Epithelial cell of proximal tubule (primary cell): ENCODE results near the gene IKZF1. TPM values are rescaled to one million over a fixed set of nuclear protein-coding genes. Genes with fewer than 3 reads are reported as not detected.
A peak's percentile ranks its signal among the peaks of the same experiment; 100 is the strongest.

Experiments used
- DNase-seq: peaks from one replicate; pipeline ENCODE4 v3.0.0-alpha.2; 2011; ENCODE audit warnings: low read depth
- H3K4me3 ChIP-seq: 2 replicates; pipeline ENCODE4 v1.5.1; 2011; ENCODE audit warnings: low read depth, mild to moderate bottlenecking, low read length
- CTCF ChIP-seq: conservative IDR thresholded peaks from 2 replicates; pipeline ENCODE4 v1.5.1; 2012; ENCODE audit warnings: low read depth, mild to moderate bottlenecking, low read length
- total RNA-seq: library from RNA; depleted of rRNA; stranded (reverse); fragments of >200 nt; gene quantifications from 2 replicates; pipeline ENCODE4 v1.2.3, GENCODE V29; 2015

IKZF1 gene
- total RNA-seq, 1 donor from 2014 or later = not detected

- no peak overlapping the region for H3K4me3 ChIP-seq
- no peak for DNase-seq
- no peak for TF ChIP-seq CTCF
These were observed 984 bp upstream of the IKZF1 start for GRCh38 chr7:50303335-50304128.

DNA sequence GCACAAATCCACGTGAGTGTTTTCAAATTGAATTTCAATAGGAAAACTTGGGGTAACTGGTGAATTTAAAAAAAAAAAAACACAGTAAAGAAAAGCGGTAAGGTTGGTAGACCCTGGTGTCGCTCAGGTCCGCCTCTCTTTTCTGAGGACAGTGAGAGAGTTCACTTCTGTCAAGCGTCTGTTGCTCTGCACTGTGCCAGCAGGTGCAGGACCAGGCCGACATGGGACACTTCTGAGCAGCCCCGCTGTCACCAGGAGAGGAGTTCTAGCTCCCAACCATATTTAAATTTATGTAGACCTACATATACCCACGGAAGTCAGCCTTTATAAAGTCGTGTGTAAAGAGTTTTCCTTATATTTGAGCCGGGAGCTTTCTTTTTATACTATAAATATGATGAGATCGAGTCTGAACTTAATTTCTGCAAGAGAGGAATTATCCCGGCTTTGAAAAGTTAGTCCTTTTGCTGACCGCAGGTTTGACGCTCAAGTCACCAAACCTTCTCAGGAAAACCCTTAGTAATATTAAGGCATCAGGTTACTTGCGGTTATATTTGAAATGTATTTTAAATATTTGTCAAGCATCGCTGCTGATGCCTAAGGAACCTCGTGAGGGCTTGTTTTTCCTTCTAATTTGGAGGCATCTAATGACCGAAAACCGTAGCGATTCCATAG lies 531 bp downstream of the IKZF1 start:
- no peak for TF ChIP-seq CTCF
- peak overlapping the region; percentile 26 for H3K4me3 ChIP-seq

GRCh38 chr7:50305583-50306493 lies 1.3 kb downstream of the IKZF1 start:
- no peak for TF ChIP-seq CTCF
- no peak overlapping the region for H3K4me3 ChIP-seq
- DNase-seq = no peak

More for the DNA sequence above, 531 bp downstream of the IKZF1 start:
- no peak for DNase-seq

DNA sequence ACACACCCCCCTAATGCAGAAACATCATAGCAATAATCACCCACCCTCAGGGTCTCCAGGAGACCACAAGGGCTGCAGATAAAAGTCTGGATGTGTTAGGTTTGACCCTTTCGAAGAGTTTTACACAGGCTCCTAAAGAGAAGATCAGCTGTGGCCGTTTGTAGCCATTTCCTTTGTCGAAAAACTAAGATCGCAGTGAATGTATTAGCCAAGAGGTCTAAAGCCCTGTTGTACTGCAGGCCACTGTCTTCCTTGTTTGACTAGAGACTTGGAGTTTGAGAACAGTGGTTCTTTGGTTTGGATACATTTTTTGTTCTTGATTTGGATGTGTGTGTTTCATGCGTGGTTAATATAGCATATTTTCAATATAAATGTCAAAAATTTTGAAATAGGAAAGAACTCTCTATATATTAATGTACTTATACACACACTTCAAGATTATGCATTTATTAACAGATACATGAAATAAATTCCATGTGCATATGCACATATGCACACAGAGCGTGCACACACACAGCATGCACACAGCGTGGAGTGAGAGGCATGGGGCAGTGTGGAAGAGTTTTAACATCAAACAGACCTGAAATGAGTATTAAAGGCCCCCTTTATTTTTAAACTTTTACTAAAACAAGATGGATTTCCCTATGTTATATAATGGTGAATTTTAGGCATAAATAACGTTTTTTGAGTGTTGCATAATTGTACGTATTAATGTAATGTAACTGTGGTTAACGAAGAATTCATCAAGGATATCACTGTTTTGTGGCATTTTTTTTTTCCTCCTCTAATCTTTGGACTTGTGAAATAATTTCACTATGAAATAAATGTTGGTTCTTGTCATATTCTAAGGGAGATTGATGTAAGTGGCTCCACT lies 2.2 kb downstream of the IKZF1 start:
- no peak for TF ChIP-seq CTCF
- DNase-seq = no peak
- H3K4me3 ChIP-seq = no peak overlapping the region

DNA sequence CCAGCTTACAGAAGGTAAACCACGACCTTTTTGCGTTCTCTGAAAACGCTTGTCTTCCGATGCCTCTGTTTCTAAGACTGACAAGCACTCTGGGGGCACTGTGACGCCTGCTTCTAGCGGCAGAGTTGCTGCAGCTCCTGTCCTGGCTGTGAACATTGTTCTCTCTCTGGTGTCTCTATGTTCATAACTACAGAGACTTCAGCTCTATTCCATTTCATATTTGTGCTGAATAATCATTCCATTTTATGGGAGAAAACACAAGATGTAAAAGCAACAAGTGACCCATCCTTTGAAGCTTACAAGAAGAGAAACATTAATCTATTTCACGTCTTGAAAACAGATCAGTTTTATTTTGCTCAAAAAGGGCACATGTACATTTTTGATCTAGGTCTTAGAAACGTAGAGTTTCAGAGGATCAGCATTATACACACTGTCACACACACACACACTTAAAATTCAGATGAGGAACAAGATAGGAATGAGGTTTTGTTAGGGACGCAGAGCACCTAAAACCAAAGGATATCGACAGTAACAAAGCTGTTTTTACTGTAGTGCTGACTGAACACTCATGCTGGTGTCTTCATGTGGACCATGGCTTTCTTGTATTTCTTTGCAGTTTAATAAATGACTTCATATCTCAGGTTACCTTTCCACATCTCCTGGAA lies 3.0 kb downstream of the IKZF1 start:
- DNase-seq = no peak
- no peak for TF ChIP-seq CTCF
- H3K4me3 ChIP-seq = no peak overlapping the region

- DNase-seq = no peak
- no peak for TF ChIP-seq CTCF
- H3K4me3 ChIP-seq = no peak overlapping the region
These were observed 3.7 kb downstream of the IKZF1 start for GRCh38 chr7:50308203-50308531.
